ENCODE results near the gene RPL10A.

Gene RPL10A

DNA sequence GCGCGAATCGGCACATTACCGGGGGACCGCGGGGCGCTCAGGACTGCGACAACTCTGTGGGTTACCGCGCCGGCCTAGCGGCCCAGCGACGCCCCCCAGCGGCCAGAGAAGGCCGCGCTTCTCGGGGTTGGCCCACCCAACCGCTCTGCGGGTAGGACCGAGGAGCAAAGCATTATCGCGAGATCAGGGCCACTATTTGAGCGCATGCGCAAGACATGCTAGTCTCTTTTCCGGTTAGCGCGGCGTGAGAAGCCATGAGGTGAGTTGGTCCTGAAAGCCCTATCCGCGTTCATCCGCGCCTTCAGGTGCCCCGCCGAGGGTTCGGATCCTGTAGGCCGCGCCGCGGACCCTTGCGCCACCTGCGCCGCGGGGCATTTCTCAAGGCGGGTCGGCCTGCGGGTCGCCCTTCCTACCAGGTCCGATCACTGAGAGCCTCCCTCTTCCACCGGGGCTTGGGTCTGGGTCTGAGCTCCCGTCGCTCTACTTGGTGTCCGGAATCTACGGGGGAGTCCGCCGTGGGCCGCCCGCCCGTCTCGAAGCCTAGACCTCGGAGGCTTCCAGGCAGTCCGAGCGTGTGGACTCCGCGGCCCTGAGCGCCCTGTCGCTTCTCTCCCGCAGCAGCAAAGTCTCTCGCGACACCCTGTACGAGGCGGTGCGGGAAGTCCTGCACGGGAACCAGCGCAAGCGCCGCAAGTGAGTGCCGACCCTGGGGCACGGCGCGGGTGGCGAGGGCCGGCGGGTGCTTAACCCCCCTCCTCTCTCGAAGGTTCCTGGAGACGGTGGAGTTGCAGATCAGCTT lies at the start of gene RPL10A:
Gene RPL10A, plus strand, starts transcription at position 221 of the 799 bp plus-strand sequence. Its CDS starts 34 bp downstream, at position 255.
- Histone ChIP-seq H2AFZ (ENCODE audit: low read length) (peak within 1 kb of the TSS; percentile 83), H4K20me1 (ENCODE audit: insufficient read depth, low read length, poor library complexity, severe bottlenecking) (peaks cover 50% of the 10 kb centered on the region), H3K27me3 (ENCODE audit: insufficient read depth, low read length, poor library complexity, severe bottlenecking) (peaks cover 13% of the 10 kb centered on the region), H3K4me3 (ENCODE audit: low read length, poor library complexity, severe bottlenecking) (peak within 1 kb of the TSS; percentile 99), H3K4me2 (ENCODE audit: low read depth, low read length, poor library complexity, severe bottlenecking) (peak within 1 kb of the TSS; percentile 89), H3K9me2 (replicated peaks; ENCODE audit: low read depth, low read length) (no peaks in the 10 kb centered on the region), H3K79me2 (ENCODE audit: insufficient read depth, low read length) (peaks cover 52% of the 10 kb centered on the region), H3K9ac (ENCODE audit: low read depth, low read length, poor library complexity, severe bottlenecking) (peak within 1 kb of the TSS; percentile 100), H3F3A (ENCODE audit: low read depth) (0 out of 2 replicates have a peak, but pooled peaks cover 3% of the 10 kb centered on the region), H3K36me3 (ENCODE audit: insufficient read depth, low read length) (peaks cover 45% of the 10 kb centered on the region), H3K9me3 (ENCODE audit: insufficient read depth, low read depth, low read length) (no peaks in the 10 kb centered on the region), H3K4me1 (ENCODE audit: insufficient read depth, low read length, poor library complexity, severe bottlenecking) (peaks cover 29% of the 10 kb centered on the region)
- no peak for TF ChIP-seq EZH2phosphoT487 (IDR thresholded peaks at IDR 0.05; ENCODE audit: borderline replicate concordance)
- TF ChIP-seq, protein P1, sequence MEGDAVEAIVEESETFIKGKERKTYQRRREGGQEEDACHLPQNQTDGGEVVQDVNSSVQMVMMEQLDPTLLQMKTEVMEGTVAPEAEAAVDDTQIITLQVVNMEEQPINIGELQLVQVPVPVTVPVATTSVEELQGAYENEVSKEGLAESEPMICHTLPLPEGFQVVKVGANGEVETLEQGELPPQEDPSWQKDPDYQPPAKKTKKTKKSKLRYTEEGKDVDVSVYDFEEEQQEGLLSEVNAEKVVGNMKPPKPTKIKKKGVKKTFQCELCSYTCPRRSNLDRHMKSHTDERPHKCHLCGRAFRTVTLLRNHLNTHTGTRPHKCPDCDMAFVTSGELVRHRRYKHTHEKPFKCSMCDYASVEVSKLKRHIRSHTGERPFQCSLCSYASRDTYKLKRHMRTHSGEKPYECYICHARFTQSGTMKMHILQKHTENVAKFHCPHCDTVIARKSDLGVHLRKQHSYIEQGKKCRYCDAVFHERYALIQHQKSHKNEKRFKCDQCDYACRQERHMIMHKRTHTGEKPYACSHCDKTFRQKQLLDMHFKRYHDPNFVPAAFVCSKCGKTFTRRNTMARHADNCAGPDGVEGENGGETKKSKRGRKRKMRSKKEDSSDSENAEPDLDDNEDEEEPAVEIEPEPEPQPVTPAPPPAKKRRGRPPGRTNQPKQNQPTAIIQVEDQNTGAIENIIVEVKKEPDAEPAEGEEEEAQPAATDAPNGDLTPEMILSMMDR (conservative IDR thresholded peaks at IDR 0.05; ENCODE audit: low read length), result peak; percentile 93

DNA sequence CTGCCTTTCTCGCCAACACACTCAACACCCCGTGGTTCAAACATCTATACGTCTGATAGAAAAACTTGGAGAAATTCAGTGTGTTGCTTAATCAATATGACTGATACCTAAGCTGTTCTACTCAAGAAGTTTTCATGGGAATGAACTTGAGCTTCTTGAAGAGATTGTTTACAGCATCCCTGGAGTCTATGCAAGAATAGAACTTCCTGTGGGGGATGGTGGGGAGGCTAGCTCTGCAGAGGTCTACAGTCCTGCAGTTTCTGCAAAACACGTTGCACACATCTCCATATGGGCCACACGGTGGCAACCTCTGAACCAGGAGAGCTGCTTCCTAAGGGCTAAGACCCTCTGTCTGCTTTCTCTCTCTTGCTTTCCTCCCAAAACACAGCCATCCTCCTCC lies 48.8 kb upstream of the RPL10A start:
- Histone ChIP-seq H3K27me3 (ENCODE audit: insufficient read depth, low read length, poor library complexity, severe bottlenecking) (no peaks in the 10 kb centered on the region), H3K9me2 (replicated peaks; ENCODE audit: low read depth, low read length) (no peaks in the 10 kb centered on the region), H3K36me3 (ENCODE audit: insufficient read depth, low read length) (peaks cover 3% of the 10 kb centered on the region; the same call in 1 of the 2 replicates), H3K79me2 (ENCODE audit: insufficient read depth, low read length) (no peaks in the 10 kb centered on the region), H2AFZ (ENCODE audit: low read length) (peak overlapping the region; percentile 34; the same call in 1 of the 2 replicates), H4K20me1 (ENCODE audit: insufficient read depth, low read length, poor library complexity, severe bottlenecking) (no peaks in the 10 kb centered on the region), H3K4me2 (ENCODE audit: low read depth, low read length, poor library complexity, severe bottlenecking) (peak overlapping the region; percentile 60), H3K4me3 (ENCODE audit: low read length, poor library complexity, severe bottlenecking) (no peak overlapping the region), H3K9ac (ENCODE audit: low read depth, low read length, poor library complexity, severe bottlenecking) (peak overlapping the region; percentile 32), H3K9me3 (ENCODE audit: insufficient read depth, low read depth, low read length) (no peaks in the 10 kb centered on the region), H3K4me1 (ENCODE audit: insufficient read depth, low read length, poor library complexity, severe bottlenecking) (peaks cover 28% of the 10 kb centered on the region), H3F3A (ENCODE audit: low read depth) (no peaks in the 10 kb centered on the region)
- TF ChIP-seq EZH2phosphoT487 (IDR thresholded peaks at IDR 0.05; ENCODE audit: borderline replicate concordance), result no peak
- TF ChIP-seq, protein P1 (conservative IDR thresholded peaks at IDR 0.05; ENCODE audit: low read length), result peak; percentile 74

DNA sequence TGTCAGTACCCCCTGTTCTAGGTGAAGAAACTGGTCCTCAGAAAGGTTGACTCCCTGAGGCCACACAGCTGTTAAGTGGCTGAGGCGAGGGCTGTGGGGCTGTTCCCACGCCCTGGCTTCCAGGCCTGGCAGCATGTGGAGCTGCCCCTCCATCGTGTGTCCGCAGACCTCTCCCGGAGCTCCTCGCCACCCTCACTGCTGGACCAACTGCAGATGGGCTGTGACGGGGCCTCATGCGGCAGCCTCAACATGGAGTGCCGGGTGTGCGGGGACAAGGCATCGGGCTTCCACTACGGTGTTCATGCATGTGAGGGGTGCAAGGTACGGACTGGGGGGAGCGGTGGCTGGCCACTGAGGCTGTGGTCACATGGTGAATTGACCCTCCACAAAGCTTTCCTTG lies 48.2 kb upstream of the RPL10A start:
- Histone ChIP-seq H3K9ac (ENCODE audit: low read depth, low read length, poor library complexity, severe bottlenecking) (no peak overlapping the region), H3F3A (ENCODE audit: low read depth) (no peaks in the 10 kb centered on the region), H3K79me2 (ENCODE audit: insufficient read depth, low read length) (no peaks in the 10 kb centered on the region), H3K27me3 (ENCODE audit: insufficient read depth, low read length, poor library complexity, severe bottlenecking) (no peaks in the 10 kb centered on the region), H3K4me3 (ENCODE audit: low read length, poor library complexity, severe bottlenecking) (no peak overlapping the region), H3K36me3 (ENCODE audit: insufficient read depth, low read length) (peaks cover 3% of the 10 kb centered on the region; the same call in 1 of the 2 replicates), H3K9me2 (replicated peaks; ENCODE audit: low read depth, low read length) (no peaks in the 10 kb centered on the region), H3K9me3 (ENCODE audit: insufficient read depth, low read depth, low read length) (no peaks in the 10 kb centered on the region), H3K4me1 (ENCODE audit: insufficient read depth, low read length, poor library complexity, severe bottlenecking) (peaks cover 26% of the 10 kb centered on the region), H4K20me1 (ENCODE audit: insufficient read depth, low read length, poor library complexity, severe bottlenecking) (no peaks in the 10 kb centered on the region), H2AFZ (ENCODE audit: low read length) (no peak overlapping the region), H3K4me2 (ENCODE audit: low read depth, low read length, poor library complexity, severe bottlenecking) (peak overlapping the region; percentile 60)
- TF ChIP-seq EZH2phosphoT487 (IDR thresholded peaks at IDR 0.05; ENCODE audit: borderline replicate concordance), result no peak
- TF ChIP-seq, protein P1 (conservative IDR thresholded peaks at IDR 0.05; ENCODE audit: low read length), result no peak
